Muscle of leg (tissue), 11 donors: ENCODE results near the gene SLC39A9. TPM values are rescaled to one million over a fixed set of nuclear protein-coding genes. Genes with fewer than 3 reads are reported as not detected.

Source experiments
- DNase-seq: peaks from one replicate; pipeline ENCODE4 v3.0.0; 2013
- H3K27ac ChIP-seq: one replicate; pipeline ENCODE4 v1.5.1; 2013; ENCODE audit warnings: mild to moderate bottlenecking, low read length, control low read depth
- H3K27me3 ChIP-seq: one replicate; pipeline ENCODE4 v1.6.1; 2013; ENCODE audit warnings: low read length; ENCODE audit not compliant: control insufficient read depth, insufficient read depth
- H3K36me3 ChIP-seq: one replicate; pipeline ENCODE4 v1.6.1; 2013; ENCODE audit warnings: low read length; ENCODE audit not compliant: control insufficient read depth, insufficient read depth
- H3K4me1 ChIP-seq: one replicate; pipeline ENCODE4 v1.6.1; 2013; ENCODE audit warnings: low read length; ENCODE audit not compliant: control insufficient read depth, insufficient read depth
- H3K4me3 ChIP-seq: one replicate; pipeline ENCODE4 v1.5.1; 2013; ENCODE audit warnings: low read length, control low read depth
- H3K9me3 ChIP-seq: replicated peaks from 2 replicates; pipeline ENCODE4 v1.6.1; 2013; ENCODE audit warnings: low read depth, low read length; ENCODE audit not compliant: control insufficient read depth
- WGBS: methylation state at CpG from one replicate; pipeline ENCODE4 v1.1.5; 2013; ENCODE audit warnings: missing lambda C conversion rate; ENCODE audit not compliant: insufficient coverage; 5-methylcytosine and 5-hydroxymethylcytosine counted together
- polyA plus RNA-seq, 8 donors: library from polyadenylated mRNA; unstranded; fragments of 120-200 nt; gene quantifications; one replicate each; pipeline versions ENCODE4 v1.2.1 to v1.2.3, GENCODE V29; 2013; ENCODE audit warnings: inconsistent platforms in 1 of 8, low replicate concordance in 1 of 8; ENCODE audit not compliant: insufficient read length in 8 of 8, insufficient read depth in 1 of 8
- total RNA-seq: library from RNA; stranded (reverse); fragments of 120-200 nt; gene quantifications from one replicate; pipeline ENCODE4 v1.2.4, GENCODE V29; 2013

The SLC39A9 gene
- total and polyA plus RNA-seq, 9 donors = 26.9 to 48.0 (median 31.7) TPM

DNA sequence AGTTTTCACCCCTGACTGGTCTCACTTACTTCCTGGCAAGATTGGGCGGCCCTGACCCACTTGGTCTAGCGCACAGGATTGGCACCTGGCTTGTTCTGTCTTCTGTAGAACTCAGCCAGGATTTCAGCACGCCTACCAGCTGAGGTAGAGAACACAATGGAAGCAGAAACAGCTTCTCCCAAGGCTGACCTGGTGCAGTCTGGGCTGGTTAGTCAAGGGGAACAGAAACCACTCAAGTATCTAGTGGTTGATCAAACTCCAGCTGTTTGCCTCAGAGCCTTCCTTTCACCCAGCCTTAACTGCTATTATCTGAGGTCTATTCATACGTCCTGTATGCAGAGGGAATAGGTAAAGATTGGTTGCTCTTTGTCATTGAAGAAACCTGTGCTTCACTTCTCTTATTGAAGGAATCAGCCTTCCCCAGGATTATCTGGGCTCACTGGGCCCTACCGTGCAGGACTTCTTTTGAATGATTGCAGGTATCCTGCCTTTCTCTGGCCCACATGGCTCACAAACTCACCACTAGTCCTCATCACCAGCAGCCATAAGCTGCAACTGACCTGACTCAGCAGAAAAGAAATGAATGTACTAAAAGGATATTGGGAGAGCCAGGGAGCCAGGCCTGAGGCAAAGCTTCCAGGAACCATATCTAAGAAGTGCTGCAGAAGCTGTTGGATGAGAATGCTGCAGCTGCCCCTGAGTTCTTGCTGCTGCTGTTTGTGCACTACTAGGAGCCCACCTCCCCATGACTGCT is 83.5 kb downstream of the SLC39A9 start:
- no peak for DNase-seq
- Histone ChIP-seq H3K36me3 (no peaks in the 10 kb centered on the region), H3K27me3 (peaks cover 50% of the 10 kb centered on the region), H3K4me3 (no peak overlapping the region), H3K9me3 (no peaks in the 10 kb centered on the region), H3K4me1 (peaks cover 21% of the 10 kb centered on the region), H3K27ac (no peak overlapping the region)
- WGBS = 64% methylated on average over 3 of the region's 5 CpGs

DNA sequence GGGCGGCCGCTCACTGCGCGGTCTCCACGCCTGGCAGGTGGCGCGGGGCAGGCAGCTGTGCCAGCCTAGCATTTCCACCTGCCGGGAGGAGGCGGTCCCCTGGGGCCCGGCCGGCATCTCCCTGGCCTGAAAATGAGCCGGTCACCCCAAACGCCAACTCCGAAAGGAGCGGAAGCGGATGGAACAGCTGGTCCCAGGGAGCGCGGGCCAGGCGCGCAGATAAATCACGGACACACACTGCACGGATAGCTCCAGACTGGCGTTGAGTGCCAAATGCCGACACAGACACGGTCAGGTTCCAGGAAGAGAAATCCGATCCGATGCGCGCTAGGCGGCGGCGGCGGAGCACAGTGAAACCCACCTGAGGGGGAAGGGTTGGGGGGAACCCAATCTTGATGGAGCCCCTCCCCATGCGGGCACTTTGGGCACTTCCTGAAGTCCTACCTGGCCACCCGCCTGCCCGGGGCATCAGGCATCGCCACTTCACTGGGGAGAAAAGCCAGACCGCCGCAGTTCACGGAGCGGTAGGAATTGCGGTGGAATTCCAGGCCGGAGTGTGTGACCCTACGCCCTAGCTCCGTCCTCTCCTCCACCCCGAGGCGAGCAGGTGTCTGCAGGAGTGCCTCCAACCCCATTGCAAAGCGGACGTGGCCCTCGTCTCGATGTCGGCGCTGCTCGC is 85.4 kb downstream of the SLC39A9 start:
- Histone ChIP-seq H3K4me1 (peaks cover 21% of the 10 kb centered on the region), H3K4me3 (peak overlapping the region; percentile 26), H3K27ac (no peak overlapping the region), H3K9me3 (no peaks in the 10 kb centered on the region), H3K27me3 (peaks cover 59% of the 10 kb centered on the region), H3K36me3 (no peaks in the 10 kb centered on the region)
- DNase-seq = peak; percentile 83
- WGBS = under 1% methylated on average over 54 of the region's 54 CpGs

DNA sequence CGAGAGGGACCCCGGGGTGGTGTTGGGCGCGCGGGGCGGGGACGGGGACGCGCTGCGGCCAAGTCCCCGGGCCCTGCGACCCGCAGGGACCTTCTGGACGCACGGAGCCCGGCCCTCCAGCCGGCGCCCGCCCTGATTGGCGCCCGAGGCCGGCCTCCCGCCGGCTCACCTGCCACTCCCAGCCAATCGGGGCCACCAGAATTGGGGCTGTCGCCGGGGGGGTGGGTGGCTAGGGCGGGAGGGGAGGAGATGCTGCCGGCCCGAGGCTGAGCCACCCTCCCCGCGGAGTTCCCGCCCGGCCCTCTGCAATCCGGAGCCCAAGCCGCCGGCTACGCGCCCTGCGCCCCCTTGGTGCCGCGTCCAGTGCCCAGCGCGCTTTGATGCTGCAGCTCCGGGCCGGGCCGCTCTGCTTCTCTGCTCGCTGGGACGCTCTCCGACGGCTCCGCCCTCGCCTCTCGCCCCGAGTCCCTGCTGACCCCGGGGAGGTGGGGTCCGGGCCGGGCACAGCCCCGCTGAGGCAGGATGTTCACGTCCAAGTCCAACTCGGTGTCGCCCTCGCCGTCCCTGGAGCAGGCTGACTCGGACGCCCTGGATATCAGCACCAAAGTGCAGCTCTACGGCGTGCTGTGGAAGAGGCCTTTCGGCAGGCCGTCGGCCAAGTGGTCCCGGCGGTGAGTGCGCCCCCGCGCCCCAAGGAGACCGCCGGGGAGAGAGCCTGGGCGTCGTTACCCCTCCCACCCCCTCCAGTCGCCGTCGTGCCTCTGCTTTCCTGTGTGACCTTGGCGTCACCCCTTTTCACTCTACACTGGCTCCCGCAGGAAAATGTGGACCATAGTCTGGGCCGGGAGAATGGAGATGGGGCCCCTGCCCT is 86.2 kb downstream of the SLC39A9 start, which contains the start of gene PLEKHD1:
Gene PLEKHD1 (plus strand): TSS at position 285 of the 871 bp plus-strand sequence. CDS start 238 bp downstream, at position 523.
- under 1% methylated on average over 77 of the region's 86 CpGs for WGBS
- DNase-seq = no peak
- no peak within 1 kb of the TSS for H3K27ac ChIP-seq
- peaks cover 21% of the 10 kb centered on the region for H3K4me1 ChIP-seq
- peak within 1 kb of the TSS; percentile 26 for H3K4me3 ChIP-seq
- H3K36me3 ChIP-seq = no peaks in the 10 kb centered on the region
- H3K9me3 ChIP-seq = no peaks in the 10 kb centered on the region
- peaks cover 59% of the 10 kb centered on the region for H3K27me3 ChIP-seq

DNA sequence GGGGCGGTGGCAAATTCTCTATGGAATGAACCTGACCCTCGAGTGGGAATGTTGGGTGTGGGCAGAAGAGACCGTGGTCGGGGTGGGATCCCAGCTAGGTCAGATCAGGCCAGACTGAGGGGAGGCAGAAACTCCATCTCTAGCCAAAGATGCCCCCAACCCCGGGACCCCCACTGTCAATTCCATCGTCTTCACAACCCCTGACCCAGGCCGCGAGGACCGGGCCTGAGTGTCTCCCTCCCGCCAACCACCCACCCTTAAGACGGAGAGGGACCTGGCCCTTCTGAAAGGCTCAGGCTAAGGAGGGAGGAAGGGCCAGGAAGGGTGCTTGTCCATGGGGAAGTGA is 86.8 kb downstream of the SLC39A9 start:
- WGBS = no CpG with 5 or more reads among the region's 11 CpGs
- Histone ChIP-seq H3K4me1 (peaks cover 21% of the 10 kb centered on the region), H3K9me3 (no peaks in the 10 kb centered on the region), H3K27me3 (peaks cover 59% of the 10 kb centered on the region), H3K27ac (no peak overlapping the region), H3K36me3 (no peaks in the 10 kb centered on the region), H3K4me3 (no peak overlapping the region)
- no peak for DNase-seq

DNA sequence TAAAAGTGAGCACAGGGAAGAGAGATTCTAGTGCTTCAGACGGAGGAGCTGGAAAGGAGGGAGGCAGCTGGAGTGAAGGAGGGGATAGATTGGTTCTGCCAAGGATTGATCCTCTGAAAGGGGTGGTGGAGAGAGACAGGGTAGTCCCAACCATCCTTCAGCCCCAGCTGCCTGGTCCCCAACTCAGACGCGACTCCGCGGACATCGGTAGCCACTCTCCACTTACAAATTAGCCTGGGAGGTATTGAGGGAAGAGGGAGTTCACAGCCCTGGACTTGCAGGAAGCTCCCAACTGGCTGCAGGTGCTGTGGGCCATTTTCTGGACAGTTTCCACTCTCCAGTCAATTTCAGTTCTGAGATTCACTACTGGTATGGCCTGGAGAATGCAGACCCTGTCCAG is 87.2 kb downstream of the SLC39A9 start:
- no CpG with 5 or more reads among the region's 6 CpGs for WGBS
- peaks cover 59% of the 10 kb centered on the region for H3K27me3 ChIP-seq
- peaks cover 24% of the 10 kb centered on the region for H3K4me1 ChIP-seq
- H3K9me3 ChIP-seq = no peaks in the 10 kb centered on the region
- no peak overlapping the region for H3K27ac ChIP-seq
- DNase-seq = no peak
- no peaks in the 10 kb centered on the region for H3K36me3 ChIP-seq
- no peak overlapping the region for H3K4me3 ChIP-seq

DNA sequence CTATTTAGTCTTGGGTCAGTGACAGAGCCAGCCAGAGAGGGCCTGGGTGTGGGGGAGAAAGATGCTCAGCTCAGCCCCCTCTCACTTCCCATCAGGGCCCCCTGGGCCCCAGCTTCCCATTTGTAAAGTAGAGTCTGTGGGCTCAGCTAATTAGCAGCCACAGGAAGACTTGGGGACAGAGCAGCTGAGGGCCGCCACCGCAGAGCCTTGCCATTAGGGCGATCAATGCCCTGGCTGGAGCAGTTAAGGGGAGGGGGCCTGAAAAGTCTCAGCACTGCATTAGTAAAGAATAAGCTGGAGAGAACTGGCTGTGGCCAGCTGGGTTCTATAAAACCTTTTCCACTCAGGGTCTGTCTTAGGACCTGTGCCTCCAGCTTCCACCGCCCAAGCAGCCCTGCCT is 88.7 kb downstream of the SLC39A9 start:
- no peak overlapping the region for H3K27ac ChIP-seq
- peaks cover 25% of the 10 kb centered on the region for H3K4me1 ChIP-seq
- H3K9me3 ChIP-seq = no peaks in the 10 kb centered on the region
- no peak overlapping the region for H3K4me3 ChIP-seq
- peaks cover 52% of the 10 kb centered on the region for H3K27me3 ChIP-seq
- WGBS = 72% methylated on average over 4 of the region's 4 CpGs
- H3K36me3 ChIP-seq = no peaks in the 10 kb centered on the region
- no peak for DNase-seq

DNA sequence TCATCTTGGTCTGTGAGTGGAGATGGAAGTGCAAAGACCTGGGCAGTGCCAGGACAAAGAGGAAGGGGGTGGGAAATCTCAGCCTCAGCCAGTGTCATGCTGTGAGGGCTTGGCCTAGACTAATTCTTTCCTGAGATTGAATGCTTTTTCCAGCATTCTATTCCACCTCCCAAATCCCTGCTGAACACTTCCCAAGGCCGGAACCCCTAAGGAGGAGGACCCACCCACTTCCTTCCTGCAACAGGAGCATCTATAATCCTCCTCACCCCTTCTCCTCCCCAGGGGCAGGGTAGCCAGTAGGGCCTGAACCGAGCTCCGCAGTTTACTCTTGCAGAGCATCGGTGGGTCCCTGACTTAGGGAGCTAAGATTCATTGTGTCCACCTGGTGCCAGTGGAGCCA is 89.3 kb downstream of the SLC39A9 start:
- no peaks in the 10 kb centered on the region for H3K36me3 ChIP-seq
- WGBS = 35% methylated on average over 4 of the region's 4 CpGs
- H3K27me3 ChIP-seq = peaks cover 47% of the 10 kb centered on the region
- no peak for DNase-seq
- H3K4me1 ChIP-seq = peaks cover 25% of the 10 kb centered on the region
- no peak overlapping the region for H3K27ac ChIP-seq
- no peaks in the 10 kb centered on the region for H3K9me3 ChIP-seq
- H3K4me3 ChIP-seq = no peak overlapping the region

DNA sequence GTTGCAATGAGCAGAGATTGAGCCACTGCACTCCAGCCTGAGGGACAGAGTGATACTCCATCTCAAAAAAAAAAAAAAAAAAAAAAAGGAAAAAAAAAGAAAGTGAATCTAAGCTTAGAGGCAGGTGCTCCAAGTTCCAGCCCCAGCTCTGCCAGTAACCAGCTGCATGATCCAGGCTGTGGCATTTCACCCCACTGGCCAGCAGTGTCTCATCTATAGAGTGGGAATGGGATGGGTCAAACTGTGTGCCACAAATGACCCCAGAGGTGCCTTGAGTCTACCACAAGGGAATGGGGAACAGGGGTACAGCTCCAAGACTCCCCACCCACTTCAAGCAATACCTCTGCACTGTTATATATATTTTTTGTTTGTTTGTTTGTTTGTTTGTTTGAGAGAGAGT is 91.0 kb downstream of the SLC39A9 start:
- H3K27ac ChIP-seq = no peak overlapping the region
- H3K4me3 ChIP-seq = no peak overlapping the region
- no peak for DNase-seq
- peaks cover 20% of the 10 kb centered on the region for H3K4me1 ChIP-seq
- no peaks in the 10 kb centered on the region for H3K36me3 ChIP-seq
- peaks cover 33% of the 10 kb centered on the region for H3K27me3 ChIP-seq
- no peaks in the 10 kb centered on the region for H3K9me3 ChIP-seq

DNA sequence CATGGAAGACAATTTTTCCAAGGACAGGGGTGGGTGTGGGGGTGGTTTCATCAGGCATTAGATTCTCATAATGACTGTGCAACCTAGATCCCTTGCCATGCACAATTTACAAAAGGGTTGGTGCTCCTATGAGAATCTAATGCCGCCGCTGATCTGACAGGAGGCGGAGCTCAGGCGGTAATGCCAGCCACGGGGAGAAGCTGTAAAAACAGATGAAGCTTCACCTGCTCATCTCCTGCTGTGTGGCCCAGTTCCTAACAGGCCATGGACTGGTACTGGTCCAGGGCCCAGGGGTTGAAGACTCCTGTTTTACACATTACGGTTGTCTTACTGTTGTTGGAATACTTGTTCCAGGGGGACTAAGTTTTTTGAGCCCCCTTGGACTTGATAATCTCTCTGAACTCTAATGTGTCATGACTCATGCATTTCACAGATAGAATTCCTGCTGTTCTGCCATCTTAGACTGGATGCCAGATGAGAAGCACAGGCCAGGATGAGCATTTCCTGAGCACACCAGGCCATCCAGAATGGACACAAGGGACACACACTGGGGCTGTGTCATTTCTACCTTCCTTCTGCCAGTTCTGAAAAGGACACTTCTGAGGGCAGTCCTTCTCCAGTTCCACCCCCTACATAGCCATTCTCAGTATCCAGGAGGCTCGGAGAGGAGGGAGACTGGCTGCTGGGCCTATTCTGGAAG is 91.9 kb downstream of the SLC39A9 start:
- Histone ChIP-seq H3K4me1 (peaks cover 20% of the 10 kb centered on the region), H3K36me3 (no peaks in the 10 kb centered on the region), H3K4me3 (no peak overlapping the region), H3K9me3 (no peaks in the 10 kb centered on the region), H3K27me3 (peaks cover 25% of the 10 kb centered on the region), H3K27ac (no peak overlapping the region)
- no peak for DNase-seq
- WGBS = 79% methylated on average over 5 of the region's 7 CpGs
